HepG2 (cell line): ENCODE results near the gene MTX1. TPM values are rescaled to one million over a fixed set of nuclear protein-coding genes. Genes with fewer than 3 reads are reported as not detected.

Experiments used
- BCL6 ChIP-seq: IDR thresholded peaks from 2 replicates; pipeline ENCODE4 v1.6.1; 2016; ENCODE audit warnings: missing genetic modification reagents, missing compliant biosample characterization
- CBFB ChIP-seq: sonication (generic); formaldehyde crosslinking; IDR thresholded peaks from 2 replicates; pipeline ENCODE4 v1.4.0; 2020; ENCODE audit warnings: missing genetic modification reagents
- CBX5 ChIP-seq: sonication (generic); formaldehyde crosslinking; IDR thresholded peaks from 2 replicates; pipeline ENCODE4 v1.4.0; 2020; ENCODE audit warnings: missing genetic modification reagents, borderline replicate concordance
- CREM ChIP-seq, 2 experiments: sonication (generic) in 1 of 2; formaldehyde crosslinking in 1 of 2; IDR thresholded peaks; 2 replicates each; pipeline versions ENCODE4 v1.4.0 to v1.6.1; 2016 to 2020; ENCODE audit warnings: antibody characterized with exemption in 1 of 2, mild to moderate bottlenecking in 1 of 2, missing genetic modification reagents in 1 of 2
- GABPB1 ChIP-seq: IDR thresholded peaks from 2 replicates; pipeline ENCODE4 v1.6.1; 2016; ENCODE audit warnings: mild to moderate bottlenecking, missing genetic modification reagents, moderate library complexity, missing compliant biosample characterization
- HDAC6 ChIP-seq: fragments of 200-600 bp; sonication (generic); IDR thresholded peaks from 2 replicates; pipeline ENCODE4 v1.7.0; 2017; ENCODE audit warnings: mild to moderate bottlenecking, antibody characterized with exemption, low read length, low read depth
- IRF1 ChIP-seq: sonication (generic); formaldehyde crosslinking; IDR thresholded peaks from 2 replicates; pipeline ENCODE4 v1.4.0; 2020; ENCODE audit warnings: low read depth, mild to moderate bottlenecking, missing genetic modification reagents
- KAT8 ChIP-seq: IDR thresholded peaks from 2 replicates; pipeline ENCODE4 v1.6.1; 2016; ENCODE audit warnings: missing genetic modification reagents, missing compliant biosample characterization
- KDM5A ChIP-seq: fragments of 200-600 bp; sonication (generic); IDR thresholded peaks from 2 replicates; pipeline ENCODE4 v1.7.0; 2018; ENCODE audit warnings: antibody characterized with exemption, mild to moderate bottlenecking, low read length, borderline replicate concordance
- MIXL1 ChIP-seq: IDR thresholded peaks from 2 replicates; pipeline ENCODE4 v1.6.1; 2016
- NCOA2 ChIP-seq: sonication (generic); formaldehyde crosslinking; IDR thresholded peaks from 2 replicates; pipeline ENCODE4 v1.8.0; 2022; ENCODE audit warnings: inconsistent platforms
- NFKBIZ ChIP-seq: IDR thresholded peaks from 2 replicates; pipeline ENCODE4 v1.6.1; 2018; ENCODE audit warnings: missing genetic modification reagents, missing compliant biosample characterization
- NFYC ChIP-seq: IDR thresholded peaks from 2 replicates; pipeline ENCODE4 v1.6.1; 2016; ENCODE audit warnings: missing genetic modification reagents, missing compliant biosample characterization
- PHF20 ChIP-seq: sonication (generic); formaldehyde crosslinking; IDR thresholded peaks from 2 replicates; pipeline ENCODE4 v1.5.0; 2020; ENCODE audit warnings: mild to moderate bottlenecking, missing genetic modification reagents
- POLR2G ChIP-seq: fragments of 200-400 bp; formaldehyde crosslinking; IDR thresholded peaks from 2 replicates; pipeline ENCODE4 v1.6.1; 2018; ENCODE audit warnings: mild to moderate bottlenecking, low read depth, low read length, moderate library complexity
- RXRB ChIP-seq: IDR thresholded peaks from 2 replicates; pipeline ENCODE4 v1.6.1; 2016; ENCODE audit warnings: borderline replicate concordance, missing genetic modification reagents, missing compliant biosample characterization
- SP1 ChIP-seq, 2 experiments: fragments of 450-650 bp in 1 of 2; sonication (generic) in 1 of 2; formaldehyde crosslinking in 1 of 2; IDR thresholded peaks; 2 replicates each; pipeline versions ENCODE4 v1.4.0 to v1.6.1; 2016 to 2020; ENCODE audit warnings: missing genetic modification reagents in 1 of 2
- SPEN ChIP-seq: sonication (generic); formaldehyde crosslinking; IDR thresholded peaks from 2 replicates; pipeline ENCODE4 v1.5.1; 2020; ENCODE audit warnings: low read depth, mild to moderate bottlenecking, missing genetic modification reagents
- TARDBP ChIP-seq: sonication (generic); formaldehyde crosslinking; IDR thresholded peaks from 2 replicates; pipeline ENCODE4 v1.8.0; 2022; ENCODE audit warnings: mild to moderate bottlenecking, missing genetic modification reagents
- TEAD3 ChIP-seq: optimal IDR thresholded peaks from 2 replicates; pipeline ENCODE3; 2016; ENCODE audit warnings: borderline replicate concordance
- TIGD3 ChIP-seq: sonication (generic); formaldehyde crosslinking; IDR thresholded peaks from 2 replicates; pipeline ENCODE4 v1.5.1; 2020; ENCODE audit warnings: mild to moderate bottlenecking, missing genetic modification reagents, borderline replicate concordance
- ZFAT ChIP-seq: sonication (generic); formaldehyde crosslinking; conservative IDR thresholded peaks from 2 replicates; pipeline ENCODE4 v1.8.1; 2023; ENCODE audit warnings: missing genetic modification reagents, inconsistent platforms
- ZNF143 ChIP-seq: sonication (generic); formaldehyde crosslinking; IDR thresholded peaks from 2 replicates; pipeline ENCODE4 v1.4.0; 2020; ENCODE audit warnings: missing genetic modification reagents
- ZNF17 ChIP-seq: sonication (generic); formaldehyde crosslinking; IDR thresholded peaks from 2 replicates; pipeline ENCODE4 v1.5.0; 2020; ENCODE audit warnings: mild to moderate bottlenecking, missing genetic modification reagents
- ZNF34 ChIP-seq: sonication (generic); formaldehyde crosslinking; IDR thresholded peaks from 2 replicates; pipeline ENCODE4 v1.4.0; 2020; ENCODE audit warnings: mild to moderate bottlenecking, missing genetic modification reagents, borderline replicate concordance
- ZNF552 ChIP-seq: sonication (generic); formaldehyde crosslinking; IDR thresholded peaks from 2 replicates; pipeline ENCODE4 v1.9.0; 2022; ENCODE audit warnings: missing genetic modification reagents, mild to moderate bottlenecking, borderline replicate concordance
- ZNF850 ChIP-seq: sonication (generic); formaldehyde crosslinking; conservative IDR thresholded peaks from 2 replicates; pipeline ENCODE4 v1.9.0; 2021; ENCODE audit warnings: mild to moderate bottlenecking, missing genetic modification reagents
- ZNF879 ChIP-seq: sonication (generic); formaldehyde crosslinking; IDR thresholded peaks from 2 replicates; pipeline ENCODE4 v1.8.1; 2023; ENCODE audit warnings: missing genetic modification reagents
- ZNF883 ChIP-seq: sonication (generic); formaldehyde crosslinking; IDR thresholded peaks from 2 replicates; pipeline ENCODE4 v1.5.1; 2020; ENCODE audit warnings: mild to moderate bottlenecking, missing genetic modification reagents; ENCODE audit errors: not compliant biosample characterization
- polyA plus RNA-seq, 8 experiments: library from polyadenylated mRNA; depleted of rRNA in 3 of 8; stranded (reverse) in 7 of 8; unstranded in 1 of 8; fragments of >200 nt; fragmentation: Illumina TruSeq in 4 of 8; extraction: Trizol in 4 of 8; gene quantifications; 2 replicates each; pipeline versions ENCODE4 v1.2.1 to v1.2.3, GENCODE V29; 2011 to 2016; ENCODE audit warnings: low read depth in 4 of 8, missing spikeins in 1 of 8, mixed read lengths in 1 of 8; ENCODE audit not compliant: insufficient read depth in 1 of 8
- total RNA-seq, 5 experiments: library from RNA; depleted of rRNA; stranded (reverse); fragments of >200 nt; fragmentation: Illumina TruSeq; extraction: Trizol; gene quantifications; 2 replicates each; pipeline ENCODE4 v1.2.3, GENCODE V29; 2016; ENCODE audit warnings: low read depth in 1 of 5
- TF ChIP-seq, protein P1 (sequence below): IDR thresholded peaks from 2 replicates; pipeline ENCODE4 v1.6.1; 2016; ENCODE audit warnings: low read depth, borderline replicate concordance

The MTX1 gene
- total and polyA plus RNA-seq, 2 of the 13 experiments (the other 11 are each of a cell fraction or from before 2014, with no cell fraction given): 64.5 to 72.6 TPM

DNA sequence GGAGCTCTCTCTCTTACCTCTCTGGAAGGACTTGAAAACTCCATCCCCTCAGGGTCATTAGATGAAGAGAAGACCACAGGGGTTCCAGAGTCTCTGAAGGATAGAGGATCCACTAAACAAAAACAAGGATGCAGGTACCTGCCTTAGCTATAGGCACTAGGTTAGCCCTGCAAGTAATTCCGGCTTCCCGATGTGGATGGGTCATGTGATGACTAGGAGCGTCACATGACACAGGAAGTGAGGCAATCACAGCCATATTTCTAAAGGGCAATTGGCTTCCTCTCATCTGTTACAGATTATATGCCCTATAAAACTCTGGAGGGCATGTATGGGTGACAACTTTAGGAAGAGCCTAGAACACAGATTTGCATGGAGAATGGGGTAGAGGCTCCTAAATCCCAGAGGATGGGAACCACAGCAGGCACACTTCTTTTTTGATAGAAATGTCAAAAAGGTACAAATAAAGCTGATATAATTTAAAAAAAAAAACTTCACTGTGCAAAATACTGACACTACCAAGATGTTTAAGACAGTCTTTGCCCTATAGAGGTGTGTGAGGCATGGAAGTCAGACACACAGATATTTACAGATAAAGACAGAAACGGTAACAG is 32.7 kb downstream of the MTX1 start (continued):
- TF ChIP-seq ZNF850 (CRISPR knock-in tag) (no peak), TIGD3 (CRISPR knock-in tag) (no peak), POLR2G (peak; percentile 57), KAT8 (CRISPR knock-in tag) (peak; percentile 100), RXRB (CRISPR knock-in tag) (peak; percentile 25; the same call in 1 of the 2 replicates), MIXL1 (CRISPR knock-in tag) (peak; percentile 66; the same call in 1 of the 2 replicates), KDM5A (peak; percentile 96), ZFAT (no peak), HDAC6 (no peak), NFYC (peak; percentile 28; the same call in 1 of the 2 replicates), ZNF883 (CRISPR knock-in tag) (no peak), ZNF143 (peak; percentile 68; the same call in 1 of the 2 replicates), CBFB (0 out of 2 replicates have a peak, but pooled peaks have one; percentile 28), CBX5 (CRISPR knock-in tag) (0 out of 2 replicates have a peak, but pooled peaks have one; percentile 49), PHF20 (peak; percentile 99), TEAD3 (CRISPR knock-in tag) (peak; percentile 72), SP1 (IDR thresholded peaks at IDR 0.05) (no peak), SP1 (CRISPR knock-in tag; IDR thresholded peaks at IDR 0.05) (peak; percentile 24; the same call in 1 of the 2 replicates), NFKBIZ (CRISPR knock-in tag) (no peak), CREM (IDR thresholded peaks at IDR 0.05) (peak; percentile 83), CREM (CRISPR knock-in tag; IDR thresholded peaks at IDR 0.05) (no peak), IRF1 (CRISPR knock-in tag) (no peak), ZNF879 (no peak), BCL6 (0 out of 2 replicates have a peak, but pooled peaks have one; percentile 19), NCOA2 (0 out of 2 replicates have a peak, but pooled peaks have one; percentile 14), TARDBP (no peak), SPEN (peak; percentile 51; the same call in 1 of the 2 replicates), ZNF552 (CRISPR knock-in tag) (no peak), GABPB1 (peak; percentile 81), ZNF34 (no peak), ZNF17 (no peak)
- TF ChIP-seq, protein P1, sequence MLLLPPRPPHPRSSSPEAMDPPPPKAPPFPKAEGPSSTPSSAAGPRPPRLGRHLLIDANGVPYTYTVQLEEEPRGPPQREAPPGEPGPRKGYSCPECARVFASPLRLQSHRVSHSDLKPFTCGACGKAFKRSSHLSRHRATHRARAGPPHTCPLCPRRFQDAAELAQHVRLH (CRISPR knock-in tag): 0 out of 2 replicates have a peak, but pooled peaks have one; percentile 31
